ENCODE results near the gene SRGAP2.
"Not testable (repeated sequence)": the region's sequence is repeated elsewhere in the genome, so short reads cannot be mapped to it uniquely, and the experiment has no call there.

DNA sequence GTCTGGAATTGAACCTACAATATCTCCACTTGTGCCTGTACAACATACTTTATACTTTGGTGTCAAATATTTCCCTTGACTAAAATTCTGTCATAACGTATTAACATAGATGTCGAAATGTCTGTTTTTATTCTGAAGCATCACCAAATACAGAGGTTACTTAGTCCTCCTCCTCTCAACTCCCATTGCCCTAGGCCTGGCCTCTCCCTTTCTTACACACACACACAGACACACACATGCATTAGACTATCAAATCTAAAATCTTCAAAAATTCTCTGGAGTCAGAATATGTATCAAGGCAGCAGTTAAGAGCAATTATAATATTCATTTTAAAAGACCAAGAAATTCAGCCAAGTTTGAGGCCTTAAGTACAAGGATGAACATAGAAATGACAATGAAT is 8.2 kb upstream of the SRGAP2 start:
- TF ChIP-seq, protein P1, sequence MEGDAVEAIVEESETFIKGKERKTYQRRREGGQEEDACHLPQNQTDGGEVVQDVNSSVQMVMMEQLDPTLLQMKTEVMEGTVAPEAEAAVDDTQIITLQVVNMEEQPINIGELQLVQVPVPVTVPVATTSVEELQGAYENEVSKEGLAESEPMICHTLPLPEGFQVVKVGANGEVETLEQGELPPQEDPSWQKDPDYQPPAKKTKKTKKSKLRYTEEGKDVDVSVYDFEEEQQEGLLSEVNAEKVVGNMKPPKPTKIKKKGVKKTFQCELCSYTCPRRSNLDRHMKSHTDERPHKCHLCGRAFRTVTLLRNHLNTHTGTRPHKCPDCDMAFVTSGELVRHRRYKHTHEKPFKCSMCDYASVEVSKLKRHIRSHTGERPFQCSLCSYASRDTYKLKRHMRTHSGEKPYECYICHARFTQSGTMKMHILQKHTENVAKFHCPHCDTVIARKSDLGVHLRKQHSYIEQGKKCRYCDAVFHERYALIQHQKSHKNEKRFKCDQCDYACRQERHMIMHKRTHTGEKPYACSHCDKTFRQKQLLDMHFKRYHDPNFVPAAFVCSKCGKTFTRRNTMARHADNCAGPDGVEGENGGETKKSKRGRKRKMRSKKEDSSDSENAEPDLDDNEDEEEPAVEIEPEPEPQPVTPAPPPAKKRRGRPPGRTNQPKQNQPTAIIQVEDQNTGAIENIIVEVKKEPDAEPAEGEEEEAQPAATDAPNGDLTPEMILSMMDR (IDR thresholded peaks at IDR 0.05): not testable (repeated sequence)
- TF ChIP-seq POLR2AphosphoS5 (IDR thresholded peaks at IDR 0.05): not testable (repeated sequence)

All from prostate gland (tissue), 2 donors.